Activated CD4-positive, alpha-beta T cell treated with anti-CD3 and anti-CD28 coated beads, Interleukin-2, amount 10 ng/mL, durations not matched to agents 7 days and 5 days (primary cell): ENCODE results near the gene DAZ2. TPM values are rescaled to one million over a fixed set of nuclear protein-coding genes. Genes with fewer than 3 reads are reported as not detected.
"Not testable (repeated sequence)": the region's sequence is repeated elsewhere in the genome, so short reads cannot be mapped to it uniquely, and the experiment has no call there.

Experiments
- CTCF ChIA-PET: fragments of 350-600 bp; sonication (Branson Sonifier 250); formaldehyde crosslinking; loops from one replicate; lab custom pipeline; 2021; ENCODE audit warnings: antibody characterized with exemption; lab: Charles Lee
- POLR2A ChIA-PET: fragments of 350-600 bp; sonication (Branson Sonifier 250); formaldehyde crosslinking; loops from one replicate; lab custom pipeline; 2021; ENCODE audit warnings: antibody characterized with exemption; lab: Charles Lee
- DNase-seq: peaks from one replicate; pipeline ENCODE4 v3.0.0-alpha.2; 2020
- H3K27ac Mint-ChIP-seq: one replicate; pipeline ENCODE4 v1.8.0; 2021; ENCODE audit warnings: mild to moderate bottlenecking, moderate library complexity, mixed read lengths
- H3K27me3 Mint-ChIP-seq: one replicate; pipeline ENCODE4 v1.8.0; 2021; ENCODE audit warnings: mixed read lengths
- H3K36me3 Mint-ChIP-seq: one replicate; pipeline ENCODE4 v1.8.0; 2021; ENCODE audit warnings: low read depth, mixed read lengths
- H3K4me1 Mint-ChIP-seq: one replicate; pipeline ENCODE4 v1.8.0; 2021; ENCODE audit warnings: mixed read lengths
- H3K4me3 Mint-ChIP-seq: one replicate; pipeline ENCODE4 v1.8.0; 2021; ENCODE audit warnings: mild to moderate bottlenecking, moderate library complexity, mixed read lengths
- H3K9me3 Mint-ChIP-seq: one replicate; pipeline ENCODE4 v1.8.0; 2021; ENCODE audit warnings: mixed read lengths
- total RNA-seq, 2 experiments: library from RNA; stranded (reverse); gene quantifications; one replicate each; pipeline ENCODE4 v1.2.3, GENCODE V29; 2021

DAZ2 gene
- not detected for total RNA-seq

DNA sequence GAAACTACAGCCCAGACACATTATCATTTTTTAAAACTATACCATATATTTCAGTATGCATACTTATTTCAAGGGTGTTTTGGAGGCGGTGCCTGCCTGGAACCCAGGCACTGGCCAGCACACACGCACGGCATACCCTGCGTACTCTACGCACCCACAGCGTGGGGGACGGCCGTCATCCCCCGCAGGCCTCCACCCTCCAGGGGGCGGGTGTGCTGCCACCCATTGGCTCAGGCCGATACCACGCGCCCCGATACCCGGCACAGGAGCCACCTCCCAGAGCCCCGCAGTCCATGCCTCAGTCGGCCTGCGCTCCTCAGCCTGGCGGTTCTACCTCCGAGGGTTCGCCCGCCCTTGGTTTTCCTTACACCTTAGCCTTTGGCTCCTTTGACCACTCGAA lies at the start of gene DAZ2:
Gene DAZ2 (plus strand): TSS at position 301 of the 400 bp plus-strand sequence. CDS start 208 bp downstream, outside the sequence.
- H3K27me3 Mint-ChIP-seq, CTCF ChIA-PET, H3K27ac Mint-ChIP-seq, H3K4me1 Mint-ChIP-seq, POLR2A ChIA-PET, H3K9me3 Mint-ChIP-seq, H3K4me3 Mint-ChIP-seq, DNase-seq, H3K36me3 Mint-ChIP-seq: not testable (repeated sequence)

GRCh38 chrY:23198908-23199307 lies 20.4 kb upstream of the DAZ2 start, which contains the start of gene DAZ1:
TSS of gene DAZ1 (minus strand) at chrY:23199008. CDS start at chrY:23198800, 208 bp downstream.
- CTCF ChIA-PET, H3K27ac Mint-ChIP-seq, H3K9me3 Mint-ChIP-seq, H3K4me3 Mint-ChIP-seq, DNase-seq, H3K4me1 Mint-ChIP-seq, POLR2A ChIA-PET, H3K27me3 Mint-ChIP-seq, H3K36me3 Mint-ChIP-seq: not testable (repeated sequence)

GRCh38 chrY:23207455-23207854 lies 11.9 kb upstream of the DAZ2 start:
- CTCF ChIA-PET, POLR2A ChIA-PET, H3K27ac Mint-ChIP-seq, H3K4me1 Mint-ChIP-seq, H3K27me3 Mint-ChIP-seq, DNase-seq, H3K9me3 Mint-ChIP-seq, H3K4me3 Mint-ChIP-seq, H3K36me3 Mint-ChIP-seq: not testable (repeated sequence)

DNA sequence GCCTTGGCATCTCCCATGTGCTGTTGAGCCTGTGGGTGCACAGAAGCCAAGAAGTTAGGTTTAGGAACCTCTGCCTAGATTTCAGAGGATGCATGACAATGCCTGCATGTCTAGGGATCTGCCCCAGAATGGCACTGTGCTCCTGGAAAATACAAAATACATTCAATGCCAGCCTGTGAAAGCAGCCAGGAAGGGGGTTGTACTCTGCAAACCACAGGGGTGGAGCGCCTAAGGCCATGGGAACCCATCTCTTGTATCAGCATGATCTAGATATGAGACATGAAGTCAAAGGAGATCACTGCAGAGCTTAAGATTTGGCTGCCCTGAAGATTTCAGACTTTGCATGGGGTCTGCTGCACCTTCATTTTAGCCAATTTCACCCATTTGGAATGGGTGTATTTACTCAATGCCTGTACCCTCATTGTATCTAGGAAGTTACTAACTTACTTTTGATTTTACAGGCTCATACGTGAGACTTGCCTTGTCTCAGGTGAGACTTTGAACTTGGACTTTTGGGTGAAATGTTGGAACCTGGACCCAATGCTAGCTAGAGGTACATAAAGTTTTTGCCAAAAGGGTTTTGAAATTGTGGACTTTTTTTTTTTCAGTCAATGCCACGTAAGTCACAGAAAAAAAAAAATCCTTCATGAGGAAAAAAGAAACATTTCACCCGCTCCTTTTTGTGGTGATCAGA lies 9.4 kb upstream of the DAZ2 start:
- H3K4me3 Mint-ChIP-seq, H3K9me3 Mint-ChIP-seq, H3K4me1 Mint-ChIP-seq, H3K27ac Mint-ChIP-seq, H3K27me3 Mint-ChIP-seq, DNase-seq, CTCF ChIA-PET, POLR2A ChIA-PET, H3K36me3 Mint-ChIP-seq: not testable (repeated sequence)

- not testable (repeated sequence) for H3K4me1 Mint-ChIP-seq
Observed at GRCh38 chrY:23210681-23211080, 8.7 kb upstream of the DAZ2 start.

More at GRCh38 chrY:23210681-23211080, 8.7 kb upstream of the DAZ2 start:
- CTCF ChIA-PET, DNase-seq, POLR2A ChIA-PET, H3K27me3 Mint-ChIP-seq, H3K9me3 Mint-ChIP-seq, H3K4me3 Mint-ChIP-seq, H3K36me3 Mint-ChIP-seq, H3K27ac Mint-ChIP-seq: not testable (repeated sequence)

Other genes starting within 250 kb of the DAZ2 start
- not detected for gene BPY2, start 235.3 kb upstream of the DAZ2 start, total RNA-seq
- gene DAZ1, start 20.5 kb upstream of the DAZ2 start, total RNA-seq: not detected